SH-SY5Y (cell line): ENCODE data around the gene TBCD.

ENCODE experiments used
- GATA2 ChIP-seq: IDR thresholded peaks from 2 replicates; pipeline ENCODE4 v1.6.1; 2011; ENCODE audit warnings: mild to moderate bottlenecking, low read depth, low read length
- GATA3 ChIP-seq: IDR thresholded peaks from 2 replicates; pipeline ENCODE4 v1.6.1; 2011; ENCODE audit warnings: low read depth, mild to moderate bottlenecking, low read length, moderate library complexity

Gene TBCD

GRCh38 chr17:82846061-82846691, 94.3 kb downstream of the TBCD start:
- no peak for TF ChIP-seq GATA2
- no peak for TF ChIP-seq GATA3

- TF ChIP-seq GATA3 (no peak), GATA2 (no peak)
These were observed 96.2 kb downstream of the TBCD start for GRCh38 chr17:82848022-82848592.

GRCh38 chr17:82849076-82849945, 97.4 kb downstream of the TBCD start:
- TF ChIP-seq GATA3, result no peak
- no peak for TF ChIP-seq GATA2

- TF ChIP-seq GATA3 (no peak), GATA2 (no peak)
These were observed 99.5 kb downstream of the TBCD start for GRCh38 chr17:82851381-82851780.

GRCh38 chr17:82854226-82854625, 102.4 kb downstream of the TBCD start:
- TF ChIP-seq GATA3 (no peak), GATA2 (no peak)

GRCh38 chr17:82856361-82856760, 104.5 kb downstream of the TBCD start:
- TF ChIP-seq GATA2, result no peak
- TF ChIP-seq GATA3, result no peak

- no peak for TF ChIP-seq GATA3
- TF ChIP-seq GATA2, result no peak
These were observed 106.7 kb downstream of the TBCD start for GRCh38 chr17:82858376-82859126.

- TF ChIP-seq GATA3, result no peak
- TF ChIP-seq GATA2, result no peak
These were observed 107.9 kb downstream of the TBCD start for GRCh38 chr17:82859431-82860403.

- TF ChIP-seq GATA2 (no peak), GATA3 (no peak)
These were observed 108.9 kb downstream of the TBCD start for GRCh38 chr17:82860606-82861392.

GRCh38 chr17:82861393-82861775, 109.5 kb downstream of the TBCD start:
- TF ChIP-seq GATA2 (no peak), GATA3 (no peak)

GRCh38 chr17:82862191-82862590, 110.3 kb downstream of the TBCD start:
- no peak for TF ChIP-seq GATA2
- no peak for TF ChIP-seq GATA3

- TF ChIP-seq GATA3, result no peak
- no peak for TF ChIP-seq GATA2
These were observed 111.0 kb downstream of the TBCD start for GRCh38 chr17:82862737-82863382.
